HepG2 (cell line): Measurements from ENCODE around the gene IRS2. TPM values are rescaled to one million over a fixed set of nuclear protein-coding genes. Genes with fewer than 3 reads are reported as not detected.
A peak's percentile ranks its signal among the peaks of the same experiment; 100 is the strongest.

Experiments
- CAMTA2 ChIP-seq: sonication (generic); formaldehyde crosslinking; IDR thresholded peaks from 2 replicates; pipeline ENCODE4 v1.4.0; 2020; ENCODE audit warnings: mild to moderate bottlenecking, missing genetic modification reagents, borderline replicate concordance
- CHD4 ChIP-seq: fragments of 200-600 bp; sonication (generic); IDR thresholded peaks from 2 replicates; pipeline ENCODE4 v1.7.0; 2017; ENCODE audit warnings: mild to moderate bottlenecking, low read length, borderline replicate concordance
- ETS1 ChIP-seq: sonication (generic); formaldehyde crosslinking; IDR thresholded peaks from 2 replicates; pipeline ENCODE4 v1.4.0; 2020; ENCODE audit warnings: missing genetic modification reagents
- FOSL2 ChIP-seq: sonication (generic); formaldehyde crosslinking; IDR thresholded peaks from 2 replicates; pipeline ENCODE4 v1.4.0; 2020; ENCODE audit warnings: missing genetic modification reagents
- HNF4G ChIP-seq, 2 experiments: sonication (generic) in 1 of 2; formaldehyde crosslinking in 1 of 2; IDR thresholded peaks; 2 replicates each; pipeline versions ENCODE4 v1.4.0 to v1.6.1; 2011 to 2020; ENCODE audit warnings: borderline replicate concordance in 2 of 2, low read depth in 2 of 2, mild to moderate bottlenecking in 2 of 2, low read length in 1 of 2, missing genetic modification reagents in 1 of 2, moderate library complexity in 1 of 2
- HOXA7 ChIP-seq: sonication (generic); formaldehyde crosslinking; IDR thresholded peaks from 2 replicates; pipeline ENCODE4 v1.8.1; 2022; ENCODE audit warnings: mild to moderate bottlenecking, missing genetic modification reagents, moderate library complexity
- IRF2 ChIP-seq: IDR thresholded peaks from 2 replicates; pipeline ENCODE4 v1.6.1; 2018; ENCODE audit warnings: missing genetic modification reagents, missing compliant biosample characterization
- JUN ChIP-seq: sonication (generic); formaldehyde crosslinking; IDR thresholded peaks from 2 replicates; pipeline ENCODE4 v1.4.0; 2020; ENCODE audit warnings: mild to moderate bottlenecking, missing genetic modification reagents
- KAT8 ChIP-seq: IDR thresholded peaks from 2 replicates; pipeline ENCODE4 v1.6.1; 2016; ENCODE audit warnings: missing genetic modification reagents, missing compliant biosample characterization
- MAFK ChIP-seq, 2 experiments: IDR thresholded peaks in 1 of 2; conservative IDR thresholded peaks in 1 of 2; 2 replicates each; pipeline ENCODE4 v1.6.1; 2011; ENCODE audit warnings: improper control_type of control experiment in 2 of 2, low read length in 2 of 2
- NCOA5 ChIP-seq: sonication (generic); formaldehyde crosslinking; IDR thresholded peaks from 2 replicates; pipeline ENCODE4 v1.4.0; 2020; ENCODE audit warnings: missing genetic modification reagents
- PAX8 ChIP-seq: sonication (generic); formaldehyde crosslinking; IDR thresholded peaks from 2 replicates; pipeline ENCODE4 v1.8.0; 2022; ENCODE audit warnings: mild to moderate bottlenecking, missing genetic modification reagents, borderline replicate concordance
- PHF20 ChIP-seq: sonication (generic); formaldehyde crosslinking; IDR thresholded peaks from 2 replicates; pipeline ENCODE4 v1.5.0; 2020; ENCODE audit warnings: mild to moderate bottlenecking, missing genetic modification reagents
- STAG1 ChIP-seq: sonication (generic); formaldehyde crosslinking; IDR thresholded peaks from 2 replicates; pipeline ENCODE4 v1.4.0; 2020; ENCODE audit warnings: missing genetic modification reagents
- TCF7 ChIP-seq: sonication (generic); IDR thresholded peaks from 2 replicates; pipeline ENCODE4 v1.6.1; 2016; ENCODE audit warnings: antibody characterized with exemption, low read depth
- WIZ ChIP-seq: sonication (generic); formaldehyde crosslinking; IDR thresholded peaks from 2 replicates; pipeline ENCODE4 v1.5.1; 2020; ENCODE audit warnings: mild to moderate bottlenecking, missing genetic modification reagents
- ZNF101 ChIP-seq: sonication (generic); formaldehyde crosslinking; IDR thresholded peaks from 2 replicates; pipeline ENCODE4 v1.4.0; 2020; ENCODE audit warnings: mild to moderate bottlenecking, low read depth, missing genetic modification reagents, borderline replicate concordance
- ZNF256 ChIP-seq: sonication (generic); formaldehyde crosslinking; conservative IDR thresholded peaks from 2 replicates; pipeline ENCODE4 v1.4.0; 2020; ENCODE audit warnings: missing genetic modification reagents
- ZNF484 ChIP-seq: sonication (generic); formaldehyde crosslinking; IDR thresholded peaks from 2 replicates; pipeline ENCODE4 v1.5.1; 2020; ENCODE audit warnings: mild to moderate bottlenecking, low read depth, missing genetic modification reagents, borderline replicate concordance
- ZNF510 ChIP-seq: sonication (generic); formaldehyde crosslinking; IDR thresholded peaks from 2 replicates; pipeline ENCODE4 v1.4.0; 2020; ENCODE audit warnings: low read depth, mild to moderate bottlenecking, missing genetic modification reagents
- ZNF580 ChIP-seq: IDR thresholded peaks from 2 replicates; pipeline ENCODE4 v1.6.1; 2016; ENCODE audit warnings: low read depth, borderline replicate concordance
- ZNF678 ChIP-seq: sonication (generic); formaldehyde crosslinking; IDR thresholded peaks from 2 replicates; pipeline ENCODE4 v1.4.0; 2020; ENCODE audit warnings: mild to moderate bottlenecking, missing genetic modification reagents
- ZNF7 ChIP-seq: IDR thresholded peaks from 2 replicates; pipeline ENCODE4 v1.6.1; 2016; ENCODE audit warnings: missing biosample characterization, missing genetic modification reagents
- ZNF766 ChIP-seq: sonication (generic); formaldehyde crosslinking; IDR thresholded peaks from 2 replicates; pipeline ENCODE4 v1.5.0; 2020; ENCODE audit warnings: missing genetic modification reagents, borderline replicate concordance
- ZSCAN9 ChIP-seq: IDR thresholded peaks from 2 replicates; pipeline ENCODE4 v1.6.1; 2016; ENCODE audit warnings: borderline replicate concordance
- polyA plus RNA-seq, 8 experiments: library from polyadenylated mRNA; depleted of rRNA in 3 of 8; stranded (reverse) in 7 of 8; unstranded in 1 of 8; fragments of >200 nt; fragmentation: Illumina TruSeq in 4 of 8; extraction: Trizol in 4 of 8; gene quantifications; 2 replicates each; pipeline versions ENCODE4 v1.2.1 to v1.2.3, GENCODE V29; 2011 to 2016; ENCODE audit warnings: low read depth in 4 of 8, missing spikeins in 1 of 8, mixed read lengths in 1 of 8; ENCODE audit not compliant: insufficient read depth in 1 of 8
- total RNA-seq, 5 experiments: library from RNA; depleted of rRNA; stranded (reverse); fragments of >200 nt; fragmentation: Illumina TruSeq; extraction: Trizol; gene quantifications; 2 replicates each; pipeline ENCODE4 v1.2.3, GENCODE V29; 2016; ENCODE audit warnings: low read depth in 1 of 5
- TF ChIP-seq, protein P1 (sequence below): sonication (generic); formaldehyde crosslinking; IDR thresholded peaks from 2 replicates; pipeline ENCODE4 v1.5.1; 2020; ENCODE audit warnings: missing genetic modification reagents, mild to moderate bottlenecking, borderline replicate concordance
- TF ChIP-seq, protein P2 (sequence below): IDR thresholded peaks from 2 replicates; pipeline ENCODE4 v1.6.1; 2018; ENCODE audit warnings: missing genetic modification reagents
- TF ChIP-seq, protein P3 (sequence below): IDR thresholded peaks from 2 replicates; pipeline ENCODE4 v1.6.1; 2016; ENCODE audit warnings: control low read depth

IRS2 gene
- total and polyA plus RNA-seq, 2 of the 13 experiments (the other 11 are each of a cell fraction or from before 2014, with no cell fraction given): 0.02 to 0.04 TPM

- TF ChIP-seq, protein P1, sequence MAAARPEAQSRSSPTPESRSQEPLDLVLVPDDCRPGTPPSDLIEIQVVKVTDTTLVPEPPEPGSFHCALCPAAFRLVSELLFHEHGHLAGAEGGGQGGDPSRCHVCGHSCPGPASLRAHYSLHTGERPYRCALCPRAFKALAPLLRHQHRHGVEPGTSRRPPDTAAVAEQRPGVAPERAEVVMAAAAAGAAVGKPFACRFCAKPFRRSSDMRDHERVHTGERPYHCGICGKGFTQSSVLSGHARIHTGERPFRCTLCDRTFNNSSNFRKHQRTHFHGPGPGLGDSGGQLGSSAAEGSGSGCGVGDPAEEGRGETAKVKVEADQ (CRISPR knock-in tag): no peak
- TF ChIP-seq ZNF510 (no peak), ZNF256 (CRISPR knock-in tag) (no peak), HNF4G (IDR thresholded peaks at IDR 0.05; ENCODE audit: borderline replicate concordance, low read depth, low read length) (peak; percentile 86), HNF4G (CRISPR knock-in tag; IDR thresholded peaks at IDR 0.05; ENCODE audit: borderline replicate concordance, low read depth) (peak; percentile 73; the same call in 1 of the 2 replicates), ZNF101 (CRISPR knock-in tag) (no peak), ETS1 (CRISPR knock-in tag) (no peak), HOXA7 (CRISPR knock-in tag) (no peak), ZNF7 (CRISPR knock-in tag) (0 out of 2 replicates have a peak, but pooled peaks have one; percentile 11), ZNF766 (no peak), WIZ (CRISPR knock-in tag) (peak; percentile 71; the same call in 1 of the 2 replicates), KAT8 (0 out of 2 replicates have a peak, but pooled peaks have one; percentile 26), PHF20 (CRISPR knock-in tag) (no peak), IRF2 (no peak), NCOA5 (CRISPR knock-in tag) (no peak), CAMTA2 (CRISPR knock-in tag) (no peak), ZNF678 (no peak), STAG1 (CRISPR knock-in tag) (no peak), MAFK (conservative IDR thresholded peaks at IDR 0.05 in 1 of 2, IDR thresholded peaks at IDR 0.05 in 1 of 2; ENCODE audit: low read length in 2 of 2) (peak; percentile 93 to 97), TCF7 (peak; percentile 57; the same call in 1 of the 2 replicates), CHD4 (no peak), JUN (CRISPR knock-in tag) (peak; percentile 55; the same call in 1 of the 2 replicates), ZSCAN9 (CRISPR knock-in tag) (0 out of 2 replicates have a peak, but pooled peaks have one; percentile 57), ZNF580 (CRISPR knock-in tag) (no peak), PAX8 (CRISPR knock-in tag) (no peak), FOSL2 (peak; percentile 98), ZNF484 (CRISPR knock-in tag) (no peak)
- TF ChIP-seq, protein P2, sequence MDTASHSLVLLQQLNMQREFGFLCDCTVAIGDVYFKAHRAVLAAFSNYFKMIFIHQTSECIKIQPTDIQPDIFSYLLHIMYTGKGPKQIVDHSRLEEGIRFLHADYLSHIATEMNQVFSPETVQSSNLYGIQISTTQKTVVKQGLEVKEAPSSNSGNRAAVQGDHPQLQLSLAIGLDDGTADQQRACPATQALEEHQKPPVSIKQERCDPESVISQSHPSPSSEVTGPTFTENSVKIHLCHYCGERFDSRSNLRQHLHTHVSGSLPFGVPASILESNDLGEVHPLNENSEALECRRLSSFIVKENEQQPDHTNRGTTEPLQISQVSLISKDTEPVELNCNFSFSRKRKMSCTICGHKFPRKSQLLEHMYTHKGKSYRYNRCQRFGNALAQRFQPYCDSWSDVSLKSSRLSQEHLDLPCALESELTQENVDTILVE (CRISPR knock-in tag): no peak
- TF ChIP-seq, protein P3, sequence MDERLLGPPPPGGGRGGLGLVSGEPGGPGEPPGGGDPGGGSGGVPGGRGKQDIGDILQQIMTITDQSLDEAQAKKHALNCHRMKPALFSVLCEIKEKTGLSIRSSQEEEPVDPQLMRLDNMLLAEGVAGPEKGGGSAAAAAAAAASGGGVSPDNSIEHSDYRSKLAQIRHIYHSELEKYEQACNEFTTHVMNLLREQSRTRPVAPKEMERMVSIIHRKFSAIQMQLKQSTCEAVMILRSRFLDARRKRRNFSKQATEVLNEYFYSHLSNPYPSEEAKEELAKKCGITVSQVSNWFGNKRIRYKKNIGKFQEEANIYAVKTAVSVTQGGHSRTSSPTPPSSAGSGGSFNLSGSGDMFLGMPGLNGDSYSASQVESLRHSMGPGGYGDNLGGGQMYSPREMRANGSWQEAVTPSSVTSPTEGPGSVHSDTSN: no peak
Measured at GRCh38 chr13:109802936-109803335, 16.6 kb upstream of the IRS2 start (continued).
